Thyroid gland (tissue), 4 donors: ENCODE measurements around the gene VCP. TPM values are rescaled to one million over a fixed set of nuclear protein-coding genes. Genes with fewer than 3 reads are reported as not detected.

ENCODE experiments used
- DNase-seq, 2 donors: peaks; one replicate each; pipeline ENCODE4 v3.0.0-alpha.2; 2019
- H3K27ac ChIP-seq, 3 donors: fragments of 200-600 bp; sonication (generic); 1 replicate in 2 of 3; 2 replicates in 1 of 3; pipeline ENCODE4 v1.5.1; 2016 to 2019; ENCODE audit warnings: mild to moderate bottlenecking in 1 of 3, moderate library complexity in 1 of 3
- H3K27me3 ChIP-seq: fragments of 200-600 bp; sonication (generic); one replicate; pipeline ENCODE4 v1.5.1; 2019
- H3K36me3 ChIP-seq, 2 donors: fragments of 200-600 bp; sonication (generic); one replicate each; pipeline ENCODE4 v1.5.1; 2016 to 2019
- H3K4me1 ChIP-seq, 2 donors: fragments of 200-600 bp; sonication (generic); one replicate each; pipeline ENCODE4 v1.5.1; 2017 to 2019
- H3K4me3 ChIP-seq, 3 donors: fragments of 200-600 bp; sonication (generic); replicated peaks in 1 of 3; 1 replicate in 2 of 3; 2 replicates in 1 of 3; pipeline ENCODE4 v1.5.1; 2016; ENCODE audit warnings: mild to moderate bottlenecking in 1 of 3
- H3K9me3 ChIP-seq: fragments of 200-600 bp; sonication (generic); one replicate; pipeline ENCODE4 v1.5.1; 2017
- CTCF ChIP-seq, 6 experiments: fragments of 200-600 bp in 3 of 6; fragments of 450-650 bp in 3 of 6; sonication (generic) in 3 of 6; IDR thresholded peaks; one replicate each; pipeline ENCODE4 v1.5.1; 2016 to 2019; ENCODE audit warnings: antibody characterized with exemption in 6 of 6, mild to moderate bottlenecking in 2 of 6, inconsistent platforms in 1 of 6, moderate library complexity in 1 of 6
- POLR2A ChIP-seq, 2 donors: fragments of 450-650 bp; IDR thresholded peaks; one replicate each; pipeline ENCODE4 v1.6.1; 2017; ENCODE audit warnings: antibody characterized with exemption in 2 of 2, mild to moderate bottlenecking in 2 of 2, moderate library complexity in 1 of 2
- whole genome bisulfite sequencing, 2 donors: methylation state at CpG; one replicate each; pipeline ENCODE4 v1.1.5; 2017; 5-methylcytosine and 5-hydroxymethylcytosine counted together
- intact Hi-C: fragments of 100-400 bp; cut with DNase I; formaldehyde crosslinking; loops from one replicate; pipeline ENCODE4 v1.15.1; 2023
- total RNA-seq, 4 donors: library from RNA; depleted of rRNA; stranded (reverse); fragments of >200 nt; gene quantifications; one replicate each; pipeline ENCODE4 v1.2.3, GENCODE V29; 2016

The VCP gene
- total RNA-seq, 4 donors from 2014 or later: 150 to 260 (median 233) TPM

GRCh38 chr9:35091536-35091935 lies 19.1 kb upstream of the VCP start:
- intact Hi-C loops: no loop called here
- TF ChIP-seq CTCF (IDR thresholded peaks at IDR 0.05) (no peak), POLR2A (IDR thresholded peaks at IDR 0.05) (no peak)
- Histone ChIP-seq H3K4me3 (no peak overlapping the region), H3K27me3 (no peaks in the 10 kb centered on the region), H3K4me1 (peaks cover 4 to 9% of the 10 kb centered on the region in 2 donors), H3K36me3 (peaks cover 45 to 54% of the 10 kb centered on the region in 2 donors), H3K27ac (no peak overlapping the region), H3K9me3 (no peaks in the 10 kb centered on the region)
- 96% methylated on average over 13 to 16 of the region's 17 CpGs for WGBS, 2 donors
- DNase-seq: no peak

GRCh38 chr9:35089434-35089833 lies 17.0 kb upstream of the VCP start:
- Histone ChIP-seq H3K9me3 (no peaks in the 10 kb centered on the region), H3K36me3 (peaks cover 45 to 54% of the 10 kb centered on the region in 2 donors), H3K4me1 (no peaks in the 10 kb centered on the region), H3K27ac (no peak overlapping the region), H3K4me3 (no peak overlapping the region), H3K27me3 (no peaks in the 10 kb centered on the region)
- DNase-seq: no peak
- intact Hi-C loops: no loop called here
- no peak for TF ChIP-seq CTCF (IDR thresholded peaks at IDR 0.05)
- no peak for TF ChIP-seq POLR2A (IDR thresholded peaks at IDR 0.05)
- 96% methylated on average over 2 of the region's 2 CpGs for WGBS, 2 donors

GRCh38 chr9:35085078-35085477 lies 12.7 kb upstream of the VCP start:
- WGBS, 2 donors: 87 to 96% methylated on average over 2 of the region's 2 CpGs
- H3K27me3 ChIP-seq: no peaks in the 10 kb centered on the region
- TF ChIP-seq CTCF (IDR thresholded peaks at IDR 0.05): no peak
- no peak for TF ChIP-seq POLR2A (IDR thresholded peaks at IDR 0.05)
- intact Hi-C loops: no loop called here
- H3K4me3 ChIP-seq: no peak overlapping the region
- peaks cover 0 to 5% of the 10 kb centered on the region in 2 donors for H3K4me1 ChIP-seq
- H3K27ac ChIP-seq: no peak overlapping the region
- no peaks in the 10 kb centered on the region for H3K9me3 ChIP-seq
- peaks cover 13 to 28% of the 10 kb centered on the region in 2 donors for H3K36me3 ChIP-seq
- DNase-seq: no peak

- peak within 1 kb of the TSS; percentile 53 to 75 (median 64) for H3K4me3 ChIP-seq
- peaks cover 11 to 14% of the 10 kb centered on the region in 2 donors for H3K4me1 ChIP-seq
- H3K27ac ChIP-seq: peak within 1 kb of the TSS in 2 of 3 donors; percentile 58 to 75
- DNase-seq: peak; percentile 88 to 90
- H3K9me3 ChIP-seq: no peaks in the 10 kb centered on the region
- 0 to 1% methylated on average over 24 to 32 of the region's 67 CpGs for WGBS, 2 donors
- TF ChIP-seq POLR2A (IDR thresholded peaks at IDR 0.05) (peak in 1 of 2 donors; percentile 52), CTCF (IDR thresholded peaks at IDR 0.05) (no peak)
- no peaks in the 10 kb centered on the region for H3K36me3 ChIP-seq
- intact Hi-C loops: no loop called here
- H3K27me3 ChIP-seq: no peaks in the 10 kb centered on the region
These were observed 7.3 kb upstream of the VCP start, which contains the start of gene FANCG for GRCh38 chr9:35079426-35080341. Gene FANCG, minus strand, starts transcription at chr9:35079942. Its CDS starts 418 bp downstream, at chr9:35079524.

GRCh38 chr9:35079041-35079425 lies 6.6 kb upstream of the VCP start:
- no peak for DNase-seq
- H3K36me3 ChIP-seq: no peaks in the 10 kb centered on the region
- H3K27me3 ChIP-seq: no peaks in the 10 kb centered on the region
- peak overlapping the region in 1 of 3 donors; percentile 58 for H3K27ac ChIP-seq
- no peaks in the 10 kb centered on the region for H3K9me3 ChIP-seq
- peak overlapping the region in 2 of 3 donors; percentile 53 to 64 for H3K4me3 ChIP-seq
- peaks cover 11 to 14% of the 10 kb centered on the region in 2 donors for H3K4me1 ChIP-seq
- intact Hi-C loops: no loop called here
- 3 to 7% methylated on average over 6 to 9 of the region's 10 CpGs for WGBS, 2 donors
- no peak for TF ChIP-seq POLR2A (IDR thresholded peaks at IDR 0.05)
- TF ChIP-seq CTCF (IDR thresholded peaks at IDR 0.05): no peak
